ENCODE data around the gene TRIM29. TPM values are rescaled to one million over a fixed set of nuclear protein-coding genes. Genes with fewer than 3 reads are reported as not detected.

The TRIM29 gene
- total RNA-seq, 1 experiment from 2014 or later, result not detected

GRCh38 chr11:120115272-120116000, 22.5 kb downstream of the TRIM29 start:
- H2BK15ac ChIP-seq (ENCODE audit: low read depth, low read length), result no peak overlapping the region
- no CpG with 5 or more reads among the region's 20 CpGs for WGBS (ENCODE audit: extremely low coverage, insufficient read length, low lambda C conversion rate)
- H3K23ac ChIP-seq (ENCODE audit: insufficient read length, low read depth, low read length), result no peak overlapping the region
- peaks cover 5 to 13% of the 10 kb centered on the region in 2 experiments for H3K4me1 Mint-ChIP-seq
- H4K91ac ChIP-seq (ENCODE audit: insufficient read length, low read depth, low read length), result no peak overlapping the region
- H3K23me2 ChIP-seq (ENCODE audit: insufficient read length, low read depth, low read length, poor library complexity, severe bottlenecking), result no peaks in the 10 kb centered on the region
- no peak overlapping the region for H2BK20ac ChIP-seq (ENCODE audit: low read depth, low read length, poor library complexity, severe bottlenecking)
- H4K8ac ChIP-seq (replicated peaks; ENCODE audit: insufficient read length, low read depth, low read length), result no peak overlapping the region
- H4K5ac ChIP-seq (ENCODE audit: insufficient read length, low read depth, low read length), result no peak overlapping the region
- TF ChIP-seq, protein P1, sequence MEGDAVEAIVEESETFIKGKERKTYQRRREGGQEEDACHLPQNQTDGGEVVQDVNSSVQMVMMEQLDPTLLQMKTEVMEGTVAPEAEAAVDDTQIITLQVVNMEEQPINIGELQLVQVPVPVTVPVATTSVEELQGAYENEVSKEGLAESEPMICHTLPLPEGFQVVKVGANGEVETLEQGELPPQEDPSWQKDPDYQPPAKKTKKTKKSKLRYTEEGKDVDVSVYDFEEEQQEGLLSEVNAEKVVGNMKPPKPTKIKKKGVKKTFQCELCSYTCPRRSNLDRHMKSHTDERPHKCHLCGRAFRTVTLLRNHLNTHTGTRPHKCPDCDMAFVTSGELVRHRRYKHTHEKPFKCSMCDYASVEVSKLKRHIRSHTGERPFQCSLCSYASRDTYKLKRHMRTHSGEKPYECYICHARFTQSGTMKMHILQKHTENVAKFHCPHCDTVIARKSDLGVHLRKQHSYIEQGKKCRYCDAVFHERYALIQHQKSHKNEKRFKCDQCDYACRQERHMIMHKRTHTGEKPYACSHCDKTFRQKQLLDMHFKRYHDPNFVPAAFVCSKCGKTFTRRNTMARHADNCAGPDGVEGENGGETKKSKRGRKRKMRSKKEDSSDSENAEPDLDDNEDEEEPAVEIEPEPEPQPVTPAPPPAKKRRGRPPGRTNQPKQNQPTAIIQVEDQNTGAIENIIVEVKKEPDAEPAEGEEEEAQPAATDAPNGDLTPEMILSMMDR (conservative IDR thresholded peaks at IDR 0.05), result peak; percentile 45
- no peak overlapping the region for H3K18ac ChIP-seq (ENCODE audit: insufficient read length, low read depth, low read length)
- H3K27me3 Mint-ChIP-seq (ENCODE audit: low read depth), result peaks cover 47% of the 10 kb centered on the region
- no peak overlapping the region for H3K14ac ChIP-seq (ENCODE audit: insufficient read depth, low read length)
- no peak overlapping the region for H2BK5ac ChIP-seq (ENCODE audit: insufficient read length, low read length)
- H3K27ac Mint-ChIP-seq, result no peak overlapping the region
- no peaks in the 10 kb centered on the region for H4K20me1 ChIP-seq (ENCODE audit: control insufficient read depth, insufficient read depth, insufficient read length)
- no peak overlapping the region for H2AK5ac ChIP-seq (ENCODE audit: insufficient read length, low read length)
- no peak overlapping the region for H3K56ac ChIP-seq (ENCODE audit: insufficient read length, low read depth, low read length)
- no peak overlapping the region for H3K27ac ChIP-seq (ENCODE audit: insufficient read length, low read depth, low read length)
- H3K79me2 ChIP-seq (ENCODE audit: insufficient read depth, low read length), result no peaks in the 10 kb centered on the region
- H3K4me1 ChIP-seq (ENCODE audit: insufficient read depth, low read length), result no peaks in the 10 kb centered on the region
- no peak overlapping the region for H3K9ac ChIP-seq (ENCODE audit: extremely low read depth, insufficient read length, low read length)
- no peak overlapping the region for H3K4me2 ChIP-seq (ENCODE audit: insufficient read depth, insufficient read length, low read length)
- no peak overlapping the region for H2BK120ac ChIP-seq (ENCODE audit: low read depth, low read length, poor library complexity, severe bottlenecking)
- no peak overlapping the region for H3K4ac ChIP-seq (ENCODE audit: low read depth, low read length)
- H3K79me1 ChIP-seq (ENCODE audit: insufficient read depth, low read depth, low read length, poor library complexity, severe bottlenecking), result no peaks in the 10 kb centered on the region
- no peak overlapping the region for H2AFZ ChIP-seq (ENCODE audit: low read length)
- no peaks in the 10 kb centered on the region; a peak in 1 of 7 replicates for H3K36me3 Mint-ChIP-seq (ENCODE audit: insufficient read depth in 1 of 3, low read depth in 3 of 3)
- H3K27me3 ChIP-seq (ENCODE audit: insufficient read depth, low read length), result no peaks in the 10 kb centered on the region
- no peaks in the 10 kb centered on the region; a peak in 2 of 5 replicates for H3K9me3 Mint-ChIP-seq
- no peak overlapping the region for H3T11ph ChIP-seq (ENCODE audit: low read length)
- DNase-seq, result no peak
- H2BK12ac ChIP-seq (ENCODE audit: insufficient read length, low read depth, low read length), result no peak overlapping the region
- H3K4me3 Mint-ChIP-seq, result no peak overlapping the region
- no peaks in the 10 kb centered on the region for H3K9me3 ChIP-seq (ENCODE audit: control insufficient read depth, low read depth, low read length)

Data from H9 (cell line).